Fibroblast of mammary gland (primary cell): Measurements from ENCODE around the gene HOXA4.

ENCODE experiments used
- DNase-seq: peaks from one replicate; pipeline ENCODE4 v3.0.0-alpha.2; 2010; ENCODE audit warnings: low read depth
- H3K4me3 ChIP-seq: 2 replicates; pipeline ENCODE4 v1.5.1; 2011; ENCODE audit warnings: low read depth, mild to moderate bottlenecking, low read length, moderate library complexity; ENCODE audit not compliant: control insufficient read depth
- TF ChIP-seq, protein P1 (sequence below): conservative IDR thresholded peaks from 2 replicates; pipeline ENCODE4 v1.5.1; 2011; ENCODE audit warnings: low read depth, low read length, inconsistent platforms; ENCODE audit not compliant: control insufficient read depth, insufficient read depth

Gene HOXA4

GRCh38 chr7:27160546-27161213 lies 30.1 kb upstream of the HOXA4 start:
- TF ChIP-seq, protein P1, sequence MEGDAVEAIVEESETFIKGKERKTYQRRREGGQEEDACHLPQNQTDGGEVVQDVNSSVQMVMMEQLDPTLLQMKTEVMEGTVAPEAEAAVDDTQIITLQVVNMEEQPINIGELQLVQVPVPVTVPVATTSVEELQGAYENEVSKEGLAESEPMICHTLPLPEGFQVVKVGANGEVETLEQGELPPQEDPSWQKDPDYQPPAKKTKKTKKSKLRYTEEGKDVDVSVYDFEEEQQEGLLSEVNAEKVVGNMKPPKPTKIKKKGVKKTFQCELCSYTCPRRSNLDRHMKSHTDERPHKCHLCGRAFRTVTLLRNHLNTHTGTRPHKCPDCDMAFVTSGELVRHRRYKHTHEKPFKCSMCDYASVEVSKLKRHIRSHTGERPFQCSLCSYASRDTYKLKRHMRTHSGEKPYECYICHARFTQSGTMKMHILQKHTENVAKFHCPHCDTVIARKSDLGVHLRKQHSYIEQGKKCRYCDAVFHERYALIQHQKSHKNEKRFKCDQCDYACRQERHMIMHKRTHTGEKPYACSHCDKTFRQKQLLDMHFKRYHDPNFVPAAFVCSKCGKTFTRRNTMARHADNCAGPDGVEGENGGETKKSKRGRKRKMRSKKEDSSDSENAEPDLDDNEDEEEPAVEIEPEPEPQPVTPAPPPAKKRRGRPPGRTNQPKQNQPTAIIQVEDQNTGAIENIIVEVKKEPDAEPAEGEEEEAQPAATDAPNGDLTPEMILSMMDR, result peak; percentile 80
- peak overlapping the region; percentile 77 for H3K4me3 ChIP-seq
- peak; percentile 86 for DNase-seq

DNA sequence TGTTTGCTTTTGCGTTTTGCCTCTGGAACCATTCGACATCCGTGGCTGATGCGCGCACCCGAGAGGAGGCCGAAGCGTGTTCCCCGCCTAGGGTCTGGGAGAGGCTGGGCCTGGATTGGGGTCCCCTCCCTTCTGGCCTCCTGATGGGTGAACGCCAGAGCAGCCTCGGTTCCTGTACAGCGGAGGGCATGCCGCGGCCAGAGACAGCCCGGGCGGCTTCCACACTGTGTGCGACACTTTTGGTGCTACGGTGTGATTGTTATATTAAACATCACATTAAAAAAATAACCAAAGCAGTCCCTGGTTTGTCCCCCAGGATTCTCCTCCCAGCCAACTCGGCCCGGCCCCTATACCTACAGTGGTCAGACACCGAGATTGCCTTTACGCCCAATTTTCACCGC lies 29.6 kb upstream of the HOXA4 start:
- TF ChIP-seq, protein P1, result no peak
- peak overlapping the region; percentile 77 for H3K4me3 ChIP-seq

DNA sequence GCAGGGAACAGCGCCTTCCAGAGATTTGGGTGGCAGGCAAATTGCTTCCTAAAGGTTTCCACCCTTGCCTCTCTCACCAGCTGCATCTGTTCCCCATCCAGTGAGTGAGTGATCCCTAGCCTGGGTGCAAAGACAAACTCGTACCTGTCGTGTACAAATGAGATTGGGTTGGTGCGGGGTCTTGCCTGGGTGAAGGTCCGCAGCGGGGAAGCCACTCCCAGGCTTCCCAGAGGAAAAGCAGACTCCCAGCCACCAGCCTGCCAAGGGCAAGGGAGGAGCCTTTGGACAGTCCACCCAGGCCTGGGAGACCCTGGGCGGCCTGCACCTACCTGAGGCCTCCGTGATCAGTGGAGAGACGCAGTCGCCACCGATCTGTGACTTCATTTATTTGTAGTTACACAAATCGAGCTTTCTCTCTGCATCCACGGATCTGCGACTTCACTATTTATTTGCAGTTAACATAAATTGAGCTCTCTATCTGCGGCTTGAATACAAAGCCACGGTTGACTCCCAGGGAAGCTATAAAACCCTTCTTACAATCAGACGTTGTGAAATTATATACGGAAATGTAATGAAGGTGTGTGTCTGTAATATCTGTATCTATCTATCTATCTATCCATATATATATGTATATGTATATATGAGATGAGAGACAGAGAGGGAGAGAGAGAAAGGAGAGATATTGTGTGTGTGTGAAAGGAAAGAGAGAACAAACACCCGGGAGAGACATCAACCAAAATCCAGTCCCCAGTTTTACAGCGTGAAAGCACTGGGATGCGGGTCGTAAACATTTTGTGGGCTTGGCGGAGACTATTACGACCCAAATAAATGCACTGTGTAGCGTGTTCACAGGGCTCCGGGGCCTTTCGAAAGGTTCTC lies 28.9 kb upstream of the HOXA4 start:
- peak overlapping the region; percentile 77 for H3K4me3 ChIP-seq
- TF ChIP-seq, protein P1, result no peak
- DNase-seq, result peak; percentile 15

More for the DNA sequence above, 29.6 kb upstream of the HOXA4 start:
- DNase-seq, result no peak

DNA sequence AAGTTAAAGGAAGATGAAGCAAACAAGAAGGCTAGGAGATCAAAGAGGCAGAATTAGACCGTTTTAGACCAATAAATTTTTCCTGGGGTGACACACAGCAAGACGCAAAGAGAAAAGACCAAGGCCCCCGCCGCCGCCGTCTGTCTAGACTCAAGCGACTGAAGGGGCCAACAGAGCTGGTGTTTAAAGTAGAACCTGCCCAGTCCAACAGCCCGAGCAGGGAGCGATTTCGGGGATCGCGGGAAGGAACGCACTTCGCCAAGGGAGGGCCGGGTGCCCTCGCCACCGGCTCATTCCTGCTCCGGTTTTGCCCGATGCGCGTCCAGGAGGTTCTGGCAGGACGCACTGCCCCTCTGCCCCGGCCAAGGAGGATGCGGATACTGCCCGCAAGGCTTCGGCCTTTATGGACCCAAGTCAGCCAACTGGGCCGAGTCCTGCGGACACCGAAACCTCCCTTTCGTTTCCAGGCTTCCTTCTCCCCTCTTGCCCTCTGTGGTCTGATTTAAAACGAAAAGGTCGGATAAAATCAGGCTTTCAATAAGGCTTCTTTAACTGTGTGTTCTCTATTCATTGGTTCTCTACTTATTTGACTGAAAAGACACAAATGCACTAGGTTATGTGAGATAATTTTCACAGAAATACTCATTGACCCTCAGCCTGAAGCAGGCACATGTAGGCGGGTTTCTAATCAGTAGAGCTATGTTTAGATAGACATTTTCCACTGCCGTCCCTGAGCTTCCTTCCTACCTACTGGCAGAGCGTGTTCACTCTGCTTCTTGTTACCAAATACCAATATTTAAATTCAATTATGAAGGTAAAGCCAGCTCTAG lies 28.1 kb upstream of the HOXA4 start:
- peak overlapping the region; percentile 3 for H3K4me3 ChIP-seq
- TF ChIP-seq, protein P1, result no peak
- DNase-seq, result peak; percentile 12

DNA sequence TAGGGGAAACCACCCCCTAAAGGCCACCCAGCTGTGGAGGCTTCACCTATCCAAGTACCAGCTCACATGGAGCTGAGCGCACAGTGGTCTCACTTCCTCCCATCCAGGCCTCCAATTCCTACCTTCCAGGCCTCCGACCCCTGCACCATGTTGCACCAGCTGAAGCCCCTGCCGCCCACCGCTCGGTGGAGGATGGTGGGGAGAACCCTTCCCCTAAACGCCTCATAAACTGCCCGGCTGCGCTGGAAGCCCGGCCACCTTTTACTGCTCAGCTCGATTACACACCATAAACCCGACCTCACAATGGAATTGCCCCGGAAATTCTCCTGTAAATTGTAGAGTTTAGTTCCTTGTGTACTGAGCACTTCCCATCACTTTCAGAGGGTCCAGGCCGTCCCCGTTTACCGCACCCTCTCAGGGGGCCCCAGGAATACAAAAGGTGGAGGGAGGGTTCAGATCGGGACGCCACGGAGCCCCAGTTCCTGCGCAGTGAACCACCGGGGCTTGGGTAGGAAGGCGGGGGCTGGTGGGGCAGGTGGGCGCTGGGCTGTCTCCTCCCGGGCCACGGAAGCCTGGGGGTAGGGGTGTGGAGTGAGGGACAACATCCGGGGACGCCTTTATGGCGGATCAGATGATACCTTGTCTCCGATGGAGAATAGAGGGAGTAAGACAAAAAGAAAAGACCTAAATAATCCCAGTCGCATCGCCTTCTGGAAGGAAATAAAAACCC lies 27.3 kb upstream of the HOXA4 start:
- TF ChIP-seq, protein P1, result no peak
- no peak overlapping the region for H3K4me3 ChIP-seq
- DNase-seq, result no peak
